Measurements from ENCODE around the gene KCNN2. TPM values are rescaled to one million over a fixed set of nuclear protein-coding genes. Genes with fewer than 3 reads are reported as not detected.

The KCNN2 gene
- total and polyA plus RNA-seq, 2 of the 8 experiments (the other 6 are each of a cell fraction or from before 2014, with no cell fraction given), result 13.1 to 18.6 TPM

GRCh38 chr5:114324282-114324681, 37.6 kb upstream of the KCNN2 start:
- H3K27ac ChIP-seq (ENCODE audit: low read depth, low read length), result no peak overlapping the region
- H3K18ac ChIP-seq (ENCODE audit: extremely low read depth, low read length), result no peak overlapping the region
- H3K4me1 ChIP-seq (replicated peaks in 1 of 4; ENCODE audit: control insufficient read depth in 3 of 4, insufficient read depth in 4 of 4, low read length in 3 of 4), result no peaks in the 10 kb centered on the region
- no peak overlapping the region for H2AK5ac ChIP-seq (ENCODE audit: low read depth, low read length)
- 95% methylated on average over 1 of the region's 1 CpG; no CpG with 5 or more reads in 1 of the 2 experiments for WGBS, 2 experiments (ENCODE audit: extremely low coverage in 1 of 2, insufficient coverage in 1 of 2, insufficient read length in 1 of 2, insufficient replicate concordance in 2 of 2, low coverage in 1 of 2, low lambda C conversion rate in 2 of 2, missing lambda C conversion rate in 1 of 2)
- H2BK15ac ChIP-seq (ENCODE audit: low read length), result no peak overlapping the region
- no peak overlapping the region for H3K4me2 ChIP-seq (ENCODE audit: insufficient read depth in 1 of 2, low read depth in 2 of 2, low read length in 2 of 2)
- H4K91ac ChIP-seq (replicated peaks; ENCODE audit: insufficient read length, low read length), result no peak overlapping the region
- H3K56ac ChIP-seq (replicated peaks; ENCODE audit: insufficient read length, low read depth, low read length), result no peak overlapping the region
- DNase-seq (ENCODE audit: low read depth in 1 of 2, low spot score in 2 of 2), result no peak
- no peaks in the 10 kb centered on the region for H3K79me2 ChIP-seq (ENCODE audit: control insufficient read depth in 1 of 2, insufficient read depth in 2 of 2, low read length in 2 of 2)
- H3K9ac ChIP-seq (replicated peaks in 1 of 4; ENCODE audit: extremely low read depth in 1 of 4, low read depth in 3 of 4, low read length in 3 of 4), result no peak overlapping the region
- no peak overlapping the region for H4K5ac ChIP-seq (ENCODE audit: insufficient read length, low read depth, low read length)
- no peak overlapping the region for H3K4me3 ChIP-seq (ENCODE audit: extremely low read depth in 1 of 4, insufficient read depth in 2 of 4, low read depth in 3 of 4, low read length in 4 of 4)
- H2AFZ ChIP-seq (ENCODE audit: low read length), result no peak overlapping the region
- no peak overlapping the region for H2BK120ac ChIP-seq (replicated peaks; ENCODE audit: low read depth, low read length)
- H3K27me3 ChIP-seq (replicated peaks in 1 of 4; ENCODE audit: control insufficient read depth in 3 of 4, extremely low read depth in 1 of 4, insufficient read depth in 3 of 4, low read length in 3 of 4), result no peaks in the 10 kb centered on the region
- H3K36me3 ChIP-seq (ENCODE audit: control insufficient read depth in 2 of 4, insufficient read depth in 4 of 4, low read length in 3 of 4), result no peaks in the 10 kb centered on the region
- H3K23ac ChIP-seq (ENCODE audit: insufficient read length), result no peak overlapping the region
- ChIA-PET POLR2A (ENCODE audit: partially characterized antibody) (no interaction called here), CTCF (ENCODE audit: partially characterized antibody) (no interaction called here)
- no peak overlapping the region for H2BK20ac ChIP-seq (ENCODE audit: low read length)
- H3K4ac ChIP-seq (replicated peaks; ENCODE audit: insufficient read length, low read depth, low read length), result no peak overlapping the region
- H2BK5ac ChIP-seq (ENCODE audit: low read depth, low read length), result no peak overlapping the region
- no peak overlapping the region for H4K8ac ChIP-seq (ENCODE audit: extremely low read depth, insufficient read depth, low read length)
- no peak overlapping the region for H2BK12ac ChIP-seq (ENCODE audit: low read depth, low read length)
- no peaks in the 10 kb centered on the region for H4K20me1 ChIP-seq (replicated peaks in 1 of 2; ENCODE audit: control insufficient read depth in 1 of 2, insufficient read depth in 2 of 2, low read length in 2 of 2)
- no peak for FAIRE-seq
- H3K23me2 ChIP-seq (ENCODE audit: low read depth, low read length), result peaks cover 2% of the 10 kb centered on the region; the same call in 1 of the 2 replicates
- no peak for TF ChIP-seq TEAD4 (IDR thresholded peaks at IDR 0.05; ENCODE audit: low read depth, low read length)
- no peak for TF ChIP-seq SUZ12 (IDR thresholded peaks at IDR 0.05; ENCODE audit: low read length)
- no peak for TF ChIP-seq USF2 (IDR thresholded peaks at IDR 0.05; ENCODE audit: low read length)
- TF ChIP-seq RBBP5 (IDR thresholded peaks at IDR 0.05; ENCODE audit: borderline replicate concordance, low read depth, low read length), result no peak
- no peak for TF ChIP-seq TAF7 (optimal IDR thresholded peaks at IDR 0.05; ENCODE audit: borderline replicate concordance, low read depth, low read length)
- TF ChIP-seq TCF12 (IDR thresholded peaks at IDR 0.05; ENCODE audit: low read depth, low read length), result no peak
- TF ChIP-seq HDAC6 (IDR thresholded peaks at IDR 0.05; ENCODE audit: low read depth, low read length), result no peak
- TF ChIP-seq ASH2L (IDR thresholded peaks at IDR 0.05; ENCODE audit: low read length), result no peak
- no peak for TF ChIP-seq BRCA1 (IDR thresholded peaks at IDR 0.05; ENCODE audit: low read depth, low read length)
- TF ChIP-seq CHD2 (IDR thresholded peaks at IDR 0.05; ENCODE audit: low read length), result no peak
- TF ChIP-seq YY1 (IDR thresholded peaks at IDR 0.05; ENCODE audit: low read depth, low read length), result no peak
- no peak for TF ChIP-seq EGR1 (IDR thresholded peaks at IDR 0.05; ENCODE audit: borderline replicate concordance, low read depth, low read length)
- no peak for TF ChIP-seq SP2 (IDR thresholded peaks at IDR 0.05; ENCODE audit: low read length)
- TF ChIP-seq GTF2F1 (IDR thresholded peaks at IDR 0.05; ENCODE audit: borderline replicate concordance, low read depth, low read length), result no peak
- no peaks in the 10 kb centered on the region for H3K9me3 ChIP-seq (ENCODE audit: insufficient read depth in 2 of 2, low read depth in 1 of 2, low read length in 1 of 2)
- no peaks in the 10 kb centered on the region for H3K79me1 ChIP-seq (ENCODE audit: low read depth, low read length)
- no peak overlapping the region for H3K14ac ChIP-seq (ENCODE audit: insufficient read length)
